ENCODE data around the gene SRRM3.

Gene SRRM3

DNA sequence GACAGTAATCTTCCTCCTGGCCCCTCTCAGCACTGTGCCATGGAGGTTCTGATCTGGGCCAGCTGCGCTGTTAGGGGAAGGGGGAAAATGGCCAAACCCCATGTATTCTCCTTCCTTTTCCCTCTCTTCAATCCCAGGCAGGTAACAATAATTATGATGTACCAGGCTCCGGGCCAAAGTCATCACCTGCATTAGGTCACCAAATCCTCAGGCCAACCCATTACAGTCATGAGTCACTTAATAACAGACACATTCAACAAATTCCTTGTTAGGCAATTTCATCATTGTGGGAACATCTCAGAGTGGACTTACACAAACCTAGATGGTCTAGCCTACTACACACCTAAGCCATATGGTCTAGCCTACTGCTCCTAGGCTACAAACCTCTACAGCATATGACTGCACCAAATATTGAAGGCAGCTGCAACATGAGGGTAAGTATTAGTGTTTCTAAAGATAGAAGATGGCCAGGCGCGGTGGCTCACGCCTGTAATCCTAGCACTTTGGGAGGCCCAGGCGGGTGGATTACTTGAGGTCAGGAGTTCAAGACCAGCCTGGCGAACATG lies 98.6 kb downstream of the SRRM3 start:
- Histone ChIP-seq H3K9ac (ENCODE audit: low read length) (no peak overlapping the region), H3K79me2 (ENCODE audit: insufficient read depth, low read length) (no peaks in the 10 kb centered on the region), H3K9me3 (ENCODE audit: low read length) (no peaks in the 10 kb centered on the region), H3K36me3 (ENCODE audit: insufficient read depth, low read length) (no peaks in the 10 kb centered on the region), H3K4me2 (ENCODE audit: low read length) (no peak overlapping the region), H3K4me1 (ENCODE audit: insufficient read depth, low read length, severe bottlenecking) (peaks cover 31% of the 10 kb centered on the region), H3K9me2 (ENCODE audit: low read depth, low read length) (no peaks in the 10 kb centered on the region), H3F3A (ENCODE audit: insufficient read depth, low read length) (no peaks in the 10 kb centered on the region), H3K27me3 (ENCODE audit: insufficient read depth, low read length) (peaks cover 15% of the 10 kb centered on the region), H2AFZ (ENCODE audit: low read length) (no peak overlapping the region), H4K20me1 (ENCODE audit: insufficient read depth, low read length) (no peaks in the 10 kb centered on the region), H3K4me3 (ENCODE audit: low read depth, low read length, poor library complexity, severe bottlenecking) (no peak overlapping the region), H3K27ac (ENCODE audit: low read depth, low read length, poor library complexity, severe bottlenecking) (no peak overlapping the region)
- TF ChIP-seq, protein P1, sequence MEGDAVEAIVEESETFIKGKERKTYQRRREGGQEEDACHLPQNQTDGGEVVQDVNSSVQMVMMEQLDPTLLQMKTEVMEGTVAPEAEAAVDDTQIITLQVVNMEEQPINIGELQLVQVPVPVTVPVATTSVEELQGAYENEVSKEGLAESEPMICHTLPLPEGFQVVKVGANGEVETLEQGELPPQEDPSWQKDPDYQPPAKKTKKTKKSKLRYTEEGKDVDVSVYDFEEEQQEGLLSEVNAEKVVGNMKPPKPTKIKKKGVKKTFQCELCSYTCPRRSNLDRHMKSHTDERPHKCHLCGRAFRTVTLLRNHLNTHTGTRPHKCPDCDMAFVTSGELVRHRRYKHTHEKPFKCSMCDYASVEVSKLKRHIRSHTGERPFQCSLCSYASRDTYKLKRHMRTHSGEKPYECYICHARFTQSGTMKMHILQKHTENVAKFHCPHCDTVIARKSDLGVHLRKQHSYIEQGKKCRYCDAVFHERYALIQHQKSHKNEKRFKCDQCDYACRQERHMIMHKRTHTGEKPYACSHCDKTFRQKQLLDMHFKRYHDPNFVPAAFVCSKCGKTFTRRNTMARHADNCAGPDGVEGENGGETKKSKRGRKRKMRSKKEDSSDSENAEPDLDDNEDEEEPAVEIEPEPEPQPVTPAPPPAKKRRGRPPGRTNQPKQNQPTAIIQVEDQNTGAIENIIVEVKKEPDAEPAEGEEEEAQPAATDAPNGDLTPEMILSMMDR (IDR thresholded peaks at IDR 0.05; ENCODE audit: low read length), result no peak
- TF ChIP-seq EZH2 (IDR thresholded peaks at IDR 0.05; ENCODE audit: borderline replicate concordance, low read length), result no peak

DNA sequence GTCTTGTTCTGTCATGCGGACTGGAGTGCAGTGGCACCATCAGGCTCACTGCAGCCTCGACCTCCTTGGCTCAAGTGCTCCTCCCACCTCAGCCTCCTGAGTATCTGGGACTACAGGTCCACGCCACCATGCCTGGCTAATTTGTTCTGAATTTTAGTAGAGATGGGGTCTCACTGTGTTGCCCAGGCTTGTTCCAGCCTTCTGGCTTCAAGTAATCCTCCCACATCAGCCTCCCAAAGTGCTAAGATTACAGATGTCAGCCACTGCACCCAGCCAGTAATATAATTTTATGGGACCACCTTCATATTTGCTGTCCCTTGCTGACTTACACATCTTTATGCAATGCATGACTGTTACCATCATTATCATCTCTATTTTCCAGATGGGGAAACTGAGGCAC lies 99.3 kb downstream of the SRRM3 start:
- no peak overlapping the region for H3K4me2 ChIP-seq (ENCODE audit: low read length)

GRCh38 chr7:76302347-76303201 lies 100.9 kb downstream of the SRRM3 start, which contains the start of gene HSPB1:
HSPB1 (plus strand) TSS chr7:76302673; CDS start chr7:76302713, 40 bp downstream.
- no peaks in the 10 kb centered on the region for H3K9me2 ChIP-seq (ENCODE audit: low read depth, low read length)
- H3K4me3 ChIP-seq (ENCODE audit: low read depth, low read length, poor library complexity, severe bottlenecking), result peak within 1 kb of the TSS; percentile 63
- H3K27ac ChIP-seq (ENCODE audit: low read depth, low read length, poor library complexity, severe bottlenecking), result peak within 1 kb of the TSS; percentile 67
- no peaks in the 10 kb centered on the region for H3K36me3 ChIP-seq (ENCODE audit: insufficient read depth, low read length)
- H3K27me3 ChIP-seq (ENCODE audit: insufficient read depth, low read length), result peaks cover 7% of the 10 kb centered on the region; the same call in 1 of the 2 replicates
- no peaks in the 10 kb centered on the region for H3K9me3 ChIP-seq (ENCODE audit: low read length)
- H3F3A ChIP-seq (ENCODE audit: insufficient read depth, low read length), result no peaks in the 10 kb centered on the region
- H3K9ac ChIP-seq (ENCODE audit: low read length), result peak within 1 kb of the TSS; percentile 60
- no peaks in the 10 kb centered on the region for H4K20me1 ChIP-seq (ENCODE audit: insufficient read depth, low read length)
- H3K79me2 ChIP-seq (ENCODE audit: insufficient read depth, low read length), result no peaks in the 10 kb centered on the region
- peak within 1 kb of the TSS; percentile 74 for H3K4me2 ChIP-seq (ENCODE audit: low read length)
- no peak for TF ChIP-seq EZH2 (IDR thresholded peaks at IDR 0.05; ENCODE audit: borderline replicate concordance, low read length)
- TF ChIP-seq, protein P1 (IDR thresholded peaks at IDR 0.05; ENCODE audit: low read length), result peak; percentile 19; the same call in 1 of the 2 replicates
- peaks cover 46% of the 10 kb centered on the region for H3K4me1 ChIP-seq (ENCODE audit: insufficient read depth, low read length, severe bottlenecking)
- H2AFZ ChIP-seq (ENCODE audit: low read length), result no peak within 1 kb of the TSS

More for the DNA sequence above, 99.3 kb downstream of the SRRM3 start:
- Histone ChIP-seq H2AFZ (ENCODE audit: low read length) (no peak overlapping the region), H3K4me1 (ENCODE audit: insufficient read depth, low read length, severe bottlenecking) (peaks cover 31% of the 10 kb centered on the region), H3K36me3 (ENCODE audit: insufficient read depth, low read length) (no peaks in the 10 kb centered on the region), H3K27me3 (ENCODE audit: insufficient read depth, low read length) (peaks cover 10% of the 10 kb centered on the region), H3F3A (ENCODE audit: insufficient read depth, low read length) (no peaks in the 10 kb centered on the region), H3K4me3 (ENCODE audit: low read depth, low read length, poor library complexity, severe bottlenecking) (no peak overlapping the region), H3K9ac (ENCODE audit: low read length) (no peak overlapping the region), H3K79me2 (ENCODE audit: insufficient read depth, low read length) (no peaks in the 10 kb centered on the region), H3K9me3 (ENCODE audit: low read length) (no peaks in the 10 kb centered on the region), H3K9me2 (ENCODE audit: low read depth, low read length) (no peaks in the 10 kb centered on the region), H3K27ac (ENCODE audit: low read depth, low read length, poor library complexity, severe bottlenecking) (no peak overlapping the region), H4K20me1 (ENCODE audit: insufficient read depth, low read length) (no peaks in the 10 kb centered on the region)
- TF ChIP-seq, protein P1 (IDR thresholded peaks at IDR 0.05; ENCODE audit: low read length), result no peak
- no peak for TF ChIP-seq EZH2 (IDR thresholded peaks at IDR 0.05; ENCODE audit: borderline replicate concordance, low read length)

Measured in OCI-LY1 (cell line).